Activated T-cell treated with anti-CD3 and anti-CD28 coated beads, Interleukin-2, amount 50 U/mL, for 4 hours (primary cell): ENCODE measurements around the gene SUMF1. TPM values are rescaled to one million over a fixed set of nuclear protein-coding genes. Genes with fewer than 3 reads are reported as not detected.

Source experiments
- ATAC-seq, 2 donors: fragments of 200-7000 bp; cut with Tn5 transposase; one replicate each; pipeline ENCODE4 v1.10.0; 2021
- DNase-seq: peaks from one replicate; pipeline ENCODE4 v3.0.0-alpha.2; 2020
- H3K27me3 Mint-ChIP-seq: one replicate; pipeline ENCODE4 v1.8.0; 2021; ENCODE audit warnings: low read depth, mixed read lengths
- H3K36me3 Mint-ChIP-seq: one replicate; pipeline ENCODE4 v1.8.0; 2022; ENCODE audit warnings: mixed read lengths; ENCODE audit not compliant: insufficient read depth
- H3K4me1 Mint-ChIP-seq: one replicate; pipeline ENCODE4 v1.8.0; 2021; ENCODE audit warnings: low read depth, mixed read lengths
- H3K4me3 Mint-ChIP-seq: one replicate; pipeline ENCODE4 v1.8.0; 2021; ENCODE audit warnings: mild to moderate bottlenecking, moderate library complexity, mixed read lengths
- H3K9me3 Mint-ChIP-seq: one replicate; pipeline ENCODE4 v1.8.0; 2021; ENCODE audit warnings: mixed read lengths
- total RNA-seq, 3 donors: library from RNA; stranded (reverse); gene quantifications; one replicate each; pipeline ENCODE4 v1.2.1, GENCODE V29; 2021

SUMF1 gene
- total RNA-seq, 3 donors from 2014 or later: 7.5 to 10.4 (median 9.4) TPM

- Mint-ChIP-seq H3K27me3 (no peaks in the 10 kb centered on the region), H3K4me1 (peaks cover 45% of the 10 kb centered on the region), H3K36me3 (peaks cover 20% of the 10 kb centered on the region), H3K4me3 (peak overlapping the region; percentile 3), H3K9me3 (no peaks in the 10 kb centered on the region)
- ATAC-seq (no peak), DNase-seq (no peak)
Observed at GRCh38 chr3:4505688-4506558, 38.9 kb upstream of the SUMF1 start.

- Mint-ChIP-seq H3K36me3 (peaks cover 14% of the 10 kb centered on the region), H3K4me3 (peak overlapping the region; percentile 2), H3K4me1 (peaks cover 47% of the 10 kb centered on the region), H3K9me3 (no peaks in the 10 kb centered on the region), H3K27me3 (no peaks in the 10 kb centered on the region)
- peak; percentile 26 for DNase-seq
- peak; percentile 63 to 64 for ATAC-seq
Observed at GRCh38 chr3:4504340-4505261, 37.5 kb upstream of the SUMF1 start.

- no peak overlapping the region for H3K4me3 Mint-ChIP-seq
- DNase-seq: no peak
- ATAC-seq: no peak
- H3K36me3 Mint-ChIP-seq: peaks cover 10% of the 10 kb centered on the region
- no peaks in the 10 kb centered on the region for H3K9me3 Mint-ChIP-seq
- H3K27me3 Mint-ChIP-seq: no peaks in the 10 kb centered on the region
- peaks cover 41% of the 10 kb centered on the region for H3K4me1 Mint-ChIP-seq
Observed at GRCh38 chr3:4503050-4503449, 36.0 kb upstream of the SUMF1 start.

GRCh38 chr3:4501927-4502326, 34.9 kb upstream of the SUMF1 start:
- Mint-ChIP-seq H3K9me3 (no peaks in the 10 kb centered on the region), H3K27me3 (no peaks in the 10 kb centered on the region), H3K4me3 (no peak overlapping the region), H3K4me1 (peaks cover 38% of the 10 kb centered on the region), H3K36me3 (peaks cover 18% of the 10 kb centered on the region)
- DNase-seq (no peak), ATAC-seq (no peak)

GRCh38 chr3:4501437-4501836, 34.4 kb upstream of the SUMF1 start:
- Mint-ChIP-seq H3K4me1 (peaks cover 41% of the 10 kb centered on the region), H3K4me3 (no peak overlapping the region), H3K36me3 (peaks cover 22% of the 10 kb centered on the region), H3K9me3 (no peaks in the 10 kb centered on the region), H3K27me3 (no peaks in the 10 kb centered on the region)
- DNase-seq (no peak), ATAC-seq (no peak)

GRCh38 chr3:4498446-4498845, 31.4 kb upstream of the SUMF1 start:
- no peaks in the 10 kb centered on the region for H3K27me3 Mint-ChIP-seq
- H3K4me3 Mint-ChIP-seq: no peak overlapping the region
- H3K9me3 Mint-ChIP-seq: no peaks in the 10 kb centered on the region
- ATAC-seq (no peak), DNase-seq (no peak)
- H3K4me1 Mint-ChIP-seq: peaks cover 45% of the 10 kb centered on the region
- H3K36me3 Mint-ChIP-seq: peaks cover 28% of the 10 kb centered on the region

GRCh38 chr3:4497843-4498324, 30.8 kb upstream of the SUMF1 start:
- no peak for DNase-seq
- no peak overlapping the region for H3K4me3 Mint-ChIP-seq
- peaks cover 39% of the 10 kb centered on the region for H3K4me1 Mint-ChIP-seq
- no peaks in the 10 kb centered on the region for H3K9me3 Mint-ChIP-seq
- peaks cover 28% of the 10 kb centered on the region for H3K36me3 Mint-ChIP-seq
- no peaks in the 10 kb centered on the region for H3K27me3 Mint-ChIP-seq
- no peak for ATAC-seq

- ATAC-seq: no peak
- Mint-ChIP-seq H3K4me1 (peaks cover 41% of the 10 kb centered on the region), H3K9me3 (no peaks in the 10 kb centered on the region), H3K4me3 (peak overlapping the region; percentile 52), H3K27me3 (no peaks in the 10 kb centered on the region), H3K36me3 (peaks cover 28% of the 10 kb centered on the region)
- no peak for DNase-seq
Observed at GRCh38 chr3:4497005-4497692, 30.1 kb upstream of the SUMF1 start.

GRCh38 chr3:4496087-4496452, 29.0 kb upstream of the SUMF1 start:
- ATAC-seq: no peak

GRCh38 chr3:4495294-4496086, 28.4 kb upstream of the SUMF1 start:
- H3K36me3 Mint-ChIP-seq: peaks cover 28% of the 10 kb centered on the region
- no peaks in the 10 kb centered on the region for H3K9me3 Mint-ChIP-seq
- peaks cover 5% of the 10 kb centered on the region for H3K27me3 Mint-ChIP-seq
- no peak for DNase-seq
- H3K4me3 Mint-ChIP-seq: peak overlapping the region; percentile 98
- no peak for ATAC-seq
- peaks cover 51% of the 10 kb centered on the region for H3K4me1 Mint-ChIP-seq

More at GRCh38 chr3:4496087-4496452, 29.0 kb upstream of the SUMF1 start:
- H3K9me3 Mint-ChIP-seq: no peaks in the 10 kb centered on the region
- peaks cover 28% of the 10 kb centered on the region for H3K36me3 Mint-ChIP-seq
- H3K27me3 Mint-ChIP-seq: peaks cover 1% of the 10 kb centered on the region
- H3K4me1 Mint-ChIP-seq: peaks cover 46% of the 10 kb centered on the region
- H3K4me3 Mint-ChIP-seq: peak overlapping the region; percentile 98
- DNase-seq: no peak

- peak overlapping the region; percentile 98 for H3K4me3 Mint-ChIP-seq
- DNase-seq (no peak), ATAC-seq (no peak)
- H3K9me3 Mint-ChIP-seq: no peaks in the 10 kb centered on the region
- H3K27me3 Mint-ChIP-seq: peaks cover 5% of the 10 kb centered on the region
- peaks cover 25% of the 10 kb centered on the region for H3K36me3 Mint-ChIP-seq
- peaks cover 50% of the 10 kb centered on the region for H3K4me1 Mint-ChIP-seq
Observed at GRCh38 chr3:4494895-4495264, 27.8 kb upstream of the SUMF1 start.

GRCh38 chr3:4493941-4494894, 27.1 kb upstream of the SUMF1 start:
- Mint-ChIP-seq H3K36me3 (peaks cover 24% of the 10 kb centered on the region), H3K4me1 (peaks cover 49% of the 10 kb centered on the region), H3K27me3 (peaks cover 5% of the 10 kb centered on the region), H3K9me3 (no peaks in the 10 kb centered on the region), H3K4me3 (peak overlapping the region; percentile 98)
- DNase-seq: no peak
- ATAC-seq: no peak
